Spleen (tissue), 7 donors: Measurements from ENCODE around the gene IL1RL1.

Experiments used
- POLR2A ChIP-seq, 3 donors: fragments of 450-650 bp; IDR thresholded peaks; one replicate each; pipeline ENCODE4 v1.5.1; 2017; ENCODE audit warnings: antibody characterized with exemption in 3 of 3, mild to moderate bottlenecking in 1 of 3
- TF ChIP-seq, protein P1 (sequence below), 11 experiments: fragments of 200-600 bp in 7 of 11; fragments of 450-650 bp in 4 of 11; sonication (generic) in 4 of 11; IDR thresholded peaks in 8 of 11; conservative IDR thresholded peaks in 3 of 11; 1 replicate in 7 of 11; 2 replicates in 4 of 11; pipeline versions ENCODE4 v1.4.0 to v1.8.0; 2016 to 2021; ENCODE audit warnings: antibody characterized with exemption in 11 of 11, inconsistent platforms in 4 of 11, mild to moderate bottlenecking in 1 of 11
- donor health status: DM: no; HTN: no; CAD: no; lungs with moderate emphysema.
- donor health status: DM: no; HTN: no; CAD: no.
- donor health status: DM: no; HTN: no; CAD: no.

GRCh38 chr2:102369866-102370265, 58.5 kb downstream of the IL1RL1 start:
- TF ChIP-seq, protein P1, sequence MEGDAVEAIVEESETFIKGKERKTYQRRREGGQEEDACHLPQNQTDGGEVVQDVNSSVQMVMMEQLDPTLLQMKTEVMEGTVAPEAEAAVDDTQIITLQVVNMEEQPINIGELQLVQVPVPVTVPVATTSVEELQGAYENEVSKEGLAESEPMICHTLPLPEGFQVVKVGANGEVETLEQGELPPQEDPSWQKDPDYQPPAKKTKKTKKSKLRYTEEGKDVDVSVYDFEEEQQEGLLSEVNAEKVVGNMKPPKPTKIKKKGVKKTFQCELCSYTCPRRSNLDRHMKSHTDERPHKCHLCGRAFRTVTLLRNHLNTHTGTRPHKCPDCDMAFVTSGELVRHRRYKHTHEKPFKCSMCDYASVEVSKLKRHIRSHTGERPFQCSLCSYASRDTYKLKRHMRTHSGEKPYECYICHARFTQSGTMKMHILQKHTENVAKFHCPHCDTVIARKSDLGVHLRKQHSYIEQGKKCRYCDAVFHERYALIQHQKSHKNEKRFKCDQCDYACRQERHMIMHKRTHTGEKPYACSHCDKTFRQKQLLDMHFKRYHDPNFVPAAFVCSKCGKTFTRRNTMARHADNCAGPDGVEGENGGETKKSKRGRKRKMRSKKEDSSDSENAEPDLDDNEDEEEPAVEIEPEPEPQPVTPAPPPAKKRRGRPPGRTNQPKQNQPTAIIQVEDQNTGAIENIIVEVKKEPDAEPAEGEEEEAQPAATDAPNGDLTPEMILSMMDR (IDR thresholded peaks at IDR 0.05 in 8 of 11, conservative IDR thresholded peaks at IDR 0.05 in 3 of 11): no peak
- no peak for TF ChIP-seq POLR2A (IDR thresholded peaks at IDR 0.05)
